SU-DHL-6 (cell line): Measurements from ENCODE around the gene NUCB2.

Source experiments
- H2AFZ ChIP-seq: fragments of 200-600 bp; sonication (generic); 2 replicates; pipeline ENCODE4 v1.6.1; 2014; ENCODE audit warnings: low read depth, mild to moderate bottlenecking, moderate library complexity, mixed read lengths, antibody characterized with exemption, low read length; ENCODE audit not compliant: severe bottlenecking
- H3F3A ChIP-seq: fragments of 200-600 bp; shearing (Covaris generic); 2 replicates; pipeline ENCODE4 v1.6.0; 2016; ENCODE audit warnings: antibody characterized with exemption, mild to moderate bottlenecking; ENCODE audit not compliant: insufficient read depth
- H3K27ac ChIP-seq: fragments of 200-600 bp; sonication (generic); 2 replicates; pipeline ENCODE4 v1.5.1; 2016; ENCODE audit warnings: low read depth, mild to moderate bottlenecking, low read length, moderate library complexity, mixed read lengths
- H3K27me3 ChIP-seq: fragments of 200-600 bp; sonication (generic), shearing (Covaris generic); 2 replicates; pipeline ENCODE4 v1.6.0; 2014; ENCODE audit warnings: mild to moderate bottlenecking, low read length
- H3K36me3 ChIP-seq: fragments of 200-600 bp; sonication (generic); 2 replicates; pipeline ENCODE4 v1.6.1; 2014; ENCODE audit warnings: mild to moderate bottlenecking, low read length, mixed read lengths
- H3K4me2 ChIP-seq: fragments of 300-600, 200-600 bp; shearing (Covaris generic), sonication (generic); 2 replicates; pipeline ENCODE4 v1.6.0; 2014; ENCODE audit warnings: low read length, low read depth, mild to moderate bottlenecking; ENCODE audit not compliant: poor library complexity, severe bottlenecking
- H3K4me3 ChIP-seq: fragments of 200-600 bp; sonication (generic); 2 replicates; pipeline ENCODE4 v1.5.1; 2014; ENCODE audit warnings: antibody characterized with exemption, low read length, mild to moderate bottlenecking, mixed read lengths; ENCODE audit not compliant: insufficient read depth, poor library complexity, severe bottlenecking
- H3K79me2 ChIP-seq: fragments of 200-600 bp; sonication (generic); 2 replicates; pipeline ENCODE4 v1.6.1; 2014; ENCODE audit warnings: mild to moderate bottlenecking, low read length, moderate library complexity; ENCODE audit not compliant: insufficient read depth
- H3K9ac ChIP-seq: fragments of 200-600 bp; sonication (generic); 2 replicates; pipeline ENCODE4 v1.7.0; 2014; ENCODE audit warnings: mild to moderate bottlenecking, low read length
- H3K9me2 ChIP-seq: fragments of 200-600 bp; sonication (generic); replicated peaks from 2 replicates; pipeline ENCODE4 v1.6.1; 2014; ENCODE audit warnings: low read length; ENCODE audit not compliant: insufficient read depth
- H3K9me3 ChIP-seq: fragments of 200-600 bp; sonication (generic); 2 replicates; pipeline ENCODE4 v1.6.1; 2014; ENCODE audit warnings: low read length, mixed read lengths; ENCODE audit not compliant: insufficient read depth
- H4K20me1 ChIP-seq: fragments of 200-600 bp; sonication (generic); 2 replicates; pipeline ENCODE4 v1.6.1; 2014; ENCODE audit warnings: low read depth, mild to moderate bottlenecking, antibody characterized with exemption, low read length, moderate library complexity, mixed read lengths
- EZH2phosphoT487 ChIP-seq: fragments of 200-600 bp; sonication (generic), shearing (Covaris generic); conservative IDR thresholded peaks from 2 replicates; pipeline ENCODE4 v1.6.1; 2018; ENCODE audit warnings: mild to moderate bottlenecking, antibody characterized with exemption, low read length, moderate library complexity, mixed read lengths
- TF ChIP-seq, protein P1 (sequence below): fragments of 200-600 bp; sonication (generic); IDR thresholded peaks from one replicate; pipeline ENCODE4 v1.5.1; 2017; ENCODE audit warnings: antibody characterized with exemption, mild to moderate bottlenecking, low read length, moderate library complexity; ENCODE audit not compliant: insufficient read depth, poor library complexity, severe bottlenecking

The NUCB2 gene

DNA sequence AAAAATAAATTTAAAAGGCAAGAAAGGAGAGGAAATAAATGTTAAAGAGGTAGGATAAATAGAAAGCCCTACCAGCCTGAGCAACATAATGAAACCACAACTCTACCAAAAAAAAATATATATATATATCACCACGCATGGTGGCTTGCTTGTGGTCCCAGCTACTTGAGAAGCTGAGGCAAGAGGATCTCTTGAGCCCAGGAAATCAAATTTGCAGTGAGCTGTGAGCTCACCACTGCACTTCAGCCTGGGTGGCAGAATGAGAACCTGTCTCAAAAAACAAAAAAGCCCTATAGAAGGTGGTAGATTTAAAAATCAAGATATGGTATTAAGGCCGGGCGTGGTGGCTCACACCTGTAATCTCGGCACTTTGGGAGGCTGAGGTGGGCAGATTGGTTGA lies 10.5 kb downstream of the NUCB2 start:
- no peaks in the 10 kb centered on the region for H3K79me2 ChIP-seq
- no peak overlapping the region for H3K4me2 ChIP-seq
- H3K36me3 ChIP-seq: peaks cover 46% of the 10 kb centered on the region

DNA sequence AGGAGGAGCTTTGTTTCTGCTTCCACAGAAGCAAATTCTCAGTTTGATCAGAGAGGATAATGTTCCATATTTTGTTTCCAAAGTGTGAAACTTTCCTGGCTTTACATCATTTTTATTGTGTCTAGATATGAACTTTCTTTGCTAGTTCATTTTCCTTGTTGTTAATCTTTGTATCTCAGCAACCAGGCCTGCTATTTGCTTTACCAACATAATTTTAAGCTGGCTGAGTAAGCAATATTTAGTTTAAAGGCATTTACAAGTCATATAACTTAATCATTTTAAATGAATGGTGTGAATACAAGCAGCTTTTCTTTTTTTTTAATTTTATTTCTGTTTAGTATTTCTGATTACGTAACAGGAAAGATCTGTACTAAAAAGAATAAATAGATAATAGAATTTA lies 15.2 kb downstream of the NUCB2 start:
- TF ChIP-seq, protein P1, sequence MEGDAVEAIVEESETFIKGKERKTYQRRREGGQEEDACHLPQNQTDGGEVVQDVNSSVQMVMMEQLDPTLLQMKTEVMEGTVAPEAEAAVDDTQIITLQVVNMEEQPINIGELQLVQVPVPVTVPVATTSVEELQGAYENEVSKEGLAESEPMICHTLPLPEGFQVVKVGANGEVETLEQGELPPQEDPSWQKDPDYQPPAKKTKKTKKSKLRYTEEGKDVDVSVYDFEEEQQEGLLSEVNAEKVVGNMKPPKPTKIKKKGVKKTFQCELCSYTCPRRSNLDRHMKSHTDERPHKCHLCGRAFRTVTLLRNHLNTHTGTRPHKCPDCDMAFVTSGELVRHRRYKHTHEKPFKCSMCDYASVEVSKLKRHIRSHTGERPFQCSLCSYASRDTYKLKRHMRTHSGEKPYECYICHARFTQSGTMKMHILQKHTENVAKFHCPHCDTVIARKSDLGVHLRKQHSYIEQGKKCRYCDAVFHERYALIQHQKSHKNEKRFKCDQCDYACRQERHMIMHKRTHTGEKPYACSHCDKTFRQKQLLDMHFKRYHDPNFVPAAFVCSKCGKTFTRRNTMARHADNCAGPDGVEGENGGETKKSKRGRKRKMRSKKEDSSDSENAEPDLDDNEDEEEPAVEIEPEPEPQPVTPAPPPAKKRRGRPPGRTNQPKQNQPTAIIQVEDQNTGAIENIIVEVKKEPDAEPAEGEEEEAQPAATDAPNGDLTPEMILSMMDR: no peak
- TF ChIP-seq EZH2phosphoT487: no peak
- H3K9ac ChIP-seq: no peak overlapping the region
- 0 out of 2 replicates have a peak, but pooled peaks cover 3% of the 10 kb centered on the region for H4K20me1 ChIP-seq
- no peak overlapping the region for H3K4me3 ChIP-seq
- H3K27ac ChIP-seq: no peak overlapping the region
- H3K9me2 ChIP-seq: no peaks in the 10 kb centered on the region
- no peaks in the 10 kb centered on the region for H3K9me3 ChIP-seq
- no peaks in the 10 kb centered on the region for H3K79me2 ChIP-seq
- H3K27me3 ChIP-seq: no peaks in the 10 kb centered on the region
- no peak overlapping the region for H2AFZ ChIP-seq
- peaks cover 30% of the 10 kb centered on the region for H3K36me3 ChIP-seq
- no peaks in the 10 kb centered on the region for H3F3A ChIP-seq
- no peak overlapping the region for H3K4me2 ChIP-seq

More for the DNA sequence above, 10.5 kb downstream of the NUCB2 start:
- no peak overlapping the region for H3K27ac ChIP-seq
- H3K9me2 ChIP-seq: no peaks in the 10 kb centered on the region
- H4K20me1 ChIP-seq: 0 out of 2 replicates have a peak, but pooled peaks cover 3% of the 10 kb centered on the region
- no peak overlapping the region for H3K4me3 ChIP-seq
- H3K9ac ChIP-seq: no peak overlapping the region
- no peaks in the 10 kb centered on the region; the same call in 1 of the 2 replicates for H3F3A ChIP-seq
- no peaks in the 10 kb centered on the region for H3K9me3 ChIP-seq
- no peak overlapping the region for H2AFZ ChIP-seq
- TF ChIP-seq EZH2phosphoT487: no peak
- TF ChIP-seq, protein P1: no peak
- no peaks in the 10 kb centered on the region for H3K27me3 ChIP-seq

DNA sequence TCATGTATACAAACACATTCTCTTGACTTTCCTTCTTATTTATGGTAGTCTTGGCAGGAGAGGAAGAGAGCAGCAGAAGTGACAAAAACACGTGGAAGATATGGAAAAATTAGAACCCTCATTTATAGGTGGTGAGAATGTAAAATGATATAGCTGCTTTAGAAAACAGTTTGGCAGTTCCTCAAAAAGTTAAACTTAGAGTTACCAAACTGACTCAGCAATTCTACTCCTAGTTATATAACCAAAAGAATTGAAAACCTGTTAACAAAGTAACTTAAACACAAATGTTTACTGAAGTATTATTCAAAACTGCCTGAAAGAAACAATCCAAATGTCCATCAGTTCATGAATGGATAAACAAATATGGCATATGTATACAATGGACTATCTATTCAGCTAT lies 16.8 kb downstream of the NUCB2 start:
- Histone ChIP-seq H4K20me1 (0 out of 2 replicates have a peak, but pooled peaks cover 3% of the 10 kb centered on the region), H3K9me3 (no peaks in the 10 kb centered on the region), H3K36me3 (peaks cover 25% of the 10 kb centered on the region), H3K79me2 (no peaks in the 10 kb centered on the region), H3K9ac (no peak overlapping the region), H3K4me2 (no peak overlapping the region), H3K4me3 (no peak overlapping the region), H2AFZ (no peak overlapping the region), H3K9me2 (no peaks in the 10 kb centered on the region), H3F3A (no peaks in the 10 kb centered on the region), H3K27me3 (no peaks in the 10 kb centered on the region), H3K27ac (no peak overlapping the region)
- TF ChIP-seq, protein P1: no peak
- TF ChIP-seq EZH2phosphoT487: no peak
